ENCODE data around the gene SLC36A2. TPM values are rescaled to one million over a fixed set of nuclear protein-coding genes. Genes with fewer than 3 reads are reported as not detected.
A peak's percentile ranks its signal among the peaks of the same experiment; 100 is the strongest.
"Not testable (repeated sequence)": the region's sequence is repeated elsewhere in the genome, so short reads cannot be mapped to it uniquely, and the experiment has no call there.

The SLC36A2 gene
- total RNA-seq (0.04 TPM), polyA plus RNA-seq (ENCODE audit: insufficient read depth in 1 of 8, insufficient read length in 8 of 8, low replicate concordance in 1 of 8) (under 1 TPM in 3 of 8 donors, not detected in 5; 0.09 to 0.19 (median 0.15) TPM)
- long read RNA-seq, donor 1 = 0 reads
- long read RNA-seq, donor 2 = 0 reads
- long read RNA-seq, donor 3 = 0 reads
- long read RNA-seq, donor 4 = 0 reads
- long read RNA-seq, donor 5 = 0 reads
- long read RNA-seq, donor 6 = 0 reads
- long read RNA-seq, donor 7 = 0 reads
- long read RNA-seq, donor 8 = 0 reads
- long read RNA-seq, donor 9 = 0 reads
- long read RNA-seq, donor 10 = 0 reads
- long read RNA-seq, donor 11 = 0 reads

DNA sequence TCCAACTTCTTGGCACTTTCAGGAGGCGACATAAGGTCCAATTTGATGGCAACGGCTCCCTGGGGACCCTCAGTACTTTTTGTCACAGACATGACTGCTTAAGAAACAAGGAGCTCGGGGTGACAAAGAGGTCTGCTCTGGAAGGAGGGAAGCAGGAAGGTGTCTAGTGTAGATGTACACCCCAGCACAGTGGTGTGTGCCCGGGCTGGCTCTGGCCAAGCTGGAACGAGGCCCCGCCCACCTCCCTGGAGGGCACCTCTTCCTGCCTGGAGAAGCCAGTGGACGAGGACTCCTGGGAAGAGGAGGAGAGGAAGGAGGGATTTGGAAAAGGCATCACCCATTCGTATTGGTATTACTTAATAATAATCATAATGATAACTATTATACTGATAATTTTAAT lies at the start of gene SLC36A2:
Gene SLC36A2, minus strand, starts transcription at position 191 of the 400 bp plus-strand sequence. Its CDS starts 99 bp downstream, at position 92.
- DNase-seq = no peak
- H3K4me1 ChIP-seq (ENCODE audit: control insufficient read depth, insufficient read depth, low read length) = no peaks in the 10 kb centered on the region
- H3K9me3 ChIP-seq (replicated peaks; ENCODE audit: control insufficient read depth, low read depth, low read length) = no peaks in the 10 kb centered on the region
- no peak within 1 kb of the TSS for H3K4me3 ChIP-seq (ENCODE audit: low read length)
- no peak within 1 kb of the TSS for H3K27ac ChIP-seq (ENCODE audit: low read length)
- WGBS (ENCODE audit: insufficient coverage) = no CpG with 5 or more reads among the region's 8 CpGs
- peaks cover 12% of the 10 kb centered on the region for H3K27me3 ChIP-seq (ENCODE audit: control insufficient read depth, insufficient read depth, low read length)
- no peaks in the 10 kb centered on the region for H3K36me3 ChIP-seq (ENCODE audit: control insufficient read depth, insufficient read depth, low read length)

DNA sequence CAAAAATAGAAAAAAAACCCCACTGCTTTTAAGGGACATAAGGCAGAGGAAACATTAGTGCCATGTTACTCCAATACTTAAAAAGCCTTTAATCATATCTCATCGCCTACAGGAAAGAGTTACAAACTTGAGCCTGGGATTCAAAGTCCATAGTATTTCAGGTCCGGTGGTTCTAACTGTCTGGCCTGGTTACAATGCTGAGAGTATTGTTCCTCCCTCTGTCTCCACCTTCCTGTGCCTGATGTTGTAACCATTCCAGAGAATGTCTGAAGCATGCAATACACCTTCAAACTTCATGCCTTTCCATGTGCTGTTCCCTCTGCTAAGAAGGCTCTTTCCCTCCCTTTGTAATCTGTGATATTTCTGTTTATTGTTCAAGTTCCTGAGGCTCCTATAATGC lies 41.6 kb upstream of the SLC36A2 start:
- Histone ChIP-seq H3K27ac (ENCODE audit: low read length) (no peak overlapping the region), H3K36me3 (ENCODE audit: control insufficient read depth, insufficient read depth, low read length) (no peaks in the 10 kb centered on the region)
- WGBS (ENCODE audit: insufficient coverage) = 85% methylated on average over 2 of the region's 2 CpGs

DNA sequence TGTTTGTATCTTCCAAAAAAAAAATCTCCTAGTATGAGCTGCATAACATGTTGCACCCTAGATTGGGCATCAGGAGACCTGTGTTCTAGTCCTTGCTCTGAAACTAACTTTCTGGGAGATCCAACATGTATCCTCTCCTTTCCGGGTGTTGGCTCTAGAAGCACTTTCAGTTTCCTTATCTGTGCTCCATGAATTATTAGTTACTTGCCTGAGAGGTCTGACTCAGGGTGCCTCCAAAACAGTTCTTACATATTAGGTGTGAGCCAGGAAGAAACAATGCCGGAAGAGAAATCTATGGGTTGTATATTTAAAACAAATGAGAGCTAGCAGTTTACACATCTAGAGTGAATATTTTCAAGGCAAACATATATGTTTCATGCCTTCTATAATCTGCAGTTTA lies 36.7 kb upstream of the SLC36A2 start:
- peaks cover 3% of the 10 kb centered on the region for H3K27me3 ChIP-seq (ENCODE audit: control insufficient read depth, insufficient read depth, low read length)
- peaks cover 27% of the 10 kb centered on the region for H3K4me1 ChIP-seq (ENCODE audit: control insufficient read depth, insufficient read depth, low read length)
- H3K36me3 ChIP-seq (ENCODE audit: control insufficient read depth, insufficient read depth, low read length) = no peaks in the 10 kb centered on the region
- DNase-seq = no peak
- H3K9me3 ChIP-seq (replicated peaks; ENCODE audit: control insufficient read depth, low read depth, low read length) = no peaks in the 10 kb centered on the region
- H3K4me3 ChIP-seq (ENCODE audit: low read length) = no peak overlapping the region
- WGBS (ENCODE audit: insufficient coverage) = no CpG with 5 or more reads among the region's 2 CpGs
- H3K27ac ChIP-seq (ENCODE audit: low read length) = peak overlapping the region; percentile 29

More for the DNA sequence above, 41.6 kb upstream of the SLC36A2 start:
- no peak for DNase-seq
- no peaks in the 10 kb centered on the region for H3K9me3 ChIP-seq (replicated peaks; ENCODE audit: control insufficient read depth, low read depth, low read length)
- H3K4me3 ChIP-seq (ENCODE audit: low read length) = no peak overlapping the region
- H3K4me1 ChIP-seq (ENCODE audit: control insufficient read depth, insufficient read depth, low read length) = peaks cover 7% of the 10 kb centered on the region
- peaks cover 3% of the 10 kb centered on the region for H3K27me3 ChIP-seq (ENCODE audit: control insufficient read depth, insufficient read depth, low read length)

DNA sequence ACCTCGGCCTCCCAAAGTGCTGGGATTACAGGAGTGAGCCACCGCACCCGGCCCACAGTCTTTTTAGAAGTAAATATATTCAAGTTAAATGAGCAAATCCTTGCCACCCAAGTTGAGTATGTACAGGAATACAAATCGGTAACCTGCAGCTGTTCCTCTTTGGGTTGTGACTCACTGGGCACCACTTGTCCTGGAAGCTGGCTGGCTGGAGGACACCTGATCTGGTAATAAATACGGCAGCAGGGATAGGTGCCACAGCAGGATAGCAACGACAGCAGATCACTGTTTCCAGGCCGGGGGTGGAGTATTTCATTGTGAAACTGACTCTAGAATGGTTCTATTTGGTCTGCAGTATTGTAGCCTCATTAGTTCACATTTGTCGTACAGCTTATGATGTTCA lies 35.7 kb upstream of the SLC36A2 start:
- H3K27me3 ChIP-seq (ENCODE audit: control insufficient read depth, insufficient read depth, low read length) = peaks cover 3% of the 10 kb centered on the region
- peaks cover 27% of the 10 kb centered on the region for H3K4me1 ChIP-seq (ENCODE audit: control insufficient read depth, insufficient read depth, low read length)
- 50% methylated on average over 1 of the region's 8 CpGs for WGBS (ENCODE audit: insufficient coverage)
- peak overlapping the region; percentile 90 for H3K27ac ChIP-seq (ENCODE audit: low read length)
- peak; percentile 68 for DNase-seq
- H3K4me3 ChIP-seq (ENCODE audit: low read length) = no peak overlapping the region
- H3K36me3 ChIP-seq (ENCODE audit: control insufficient read depth, insufficient read depth, low read length) = no peaks in the 10 kb centered on the region
- H3K9me3 ChIP-seq (replicated peaks; ENCODE audit: control insufficient read depth, low read depth, low read length) = no peaks in the 10 kb centered on the region

DNA sequence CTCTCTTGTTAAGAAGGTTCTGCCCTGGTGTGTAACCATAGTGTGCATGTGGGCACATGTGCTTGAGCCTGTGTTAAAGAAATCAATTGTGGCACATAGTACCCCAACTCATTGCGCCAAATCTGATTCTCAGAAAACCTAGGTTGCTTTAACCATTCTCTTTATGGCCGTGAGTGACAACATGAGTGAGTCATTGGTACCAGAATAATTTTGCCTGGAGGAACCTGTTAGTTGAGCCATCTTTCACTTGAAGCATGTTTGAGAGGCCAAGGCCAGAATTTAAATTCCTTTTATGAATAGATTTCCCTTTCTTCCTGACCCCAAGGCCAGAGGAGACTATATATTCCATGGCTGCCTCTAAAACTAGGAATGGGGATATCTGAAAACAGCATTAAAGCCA lies 35.2 kb upstream of the SLC36A2 start:
- no peaks in the 10 kb centered on the region for H3K36me3 ChIP-seq (ENCODE audit: control insufficient read depth, insufficient read depth, low read length)
- no CpG with 5 or more reads among the region's 2 CpGs for WGBS (ENCODE audit: insufficient coverage)
- H3K27ac ChIP-seq (ENCODE audit: low read length) = peak overlapping the region; percentile 90
- DNase-seq = peak; percentile 15
- H3K4me3 ChIP-seq (ENCODE audit: low read length) = no peak overlapping the region
- H3K27me3 ChIP-seq (ENCODE audit: control insufficient read depth, insufficient read depth, low read length) = peaks cover 3% of the 10 kb centered on the region
- H3K4me1 ChIP-seq (ENCODE audit: control insufficient read depth, insufficient read depth, low read length) = peaks cover 27% of the 10 kb centered on the region
- no peaks in the 10 kb centered on the region for H3K9me3 ChIP-seq (replicated peaks; ENCODE audit: control insufficient read depth, low read depth, low read length)

DNA sequence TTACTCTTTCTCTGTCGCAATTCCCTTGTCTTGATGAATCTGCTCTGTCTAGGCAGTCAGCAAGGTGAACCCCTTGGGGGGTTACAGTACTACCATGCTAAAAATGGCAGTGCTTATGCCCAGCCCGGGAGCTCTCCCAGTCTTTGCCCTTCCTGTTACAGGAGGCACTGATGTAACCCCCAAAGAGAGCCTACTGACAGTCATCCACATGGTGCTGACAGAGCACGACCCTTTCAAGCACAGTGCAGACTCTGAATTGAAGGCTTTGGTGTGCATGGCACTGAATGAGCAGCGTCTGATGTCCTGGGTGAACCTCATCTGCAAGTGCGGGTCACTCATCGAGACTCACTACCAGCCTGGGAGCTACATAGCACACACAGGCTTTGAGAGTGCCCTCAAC lies 34.5 kb upstream of the SLC36A2 start:
- peak; percentile 11 for DNase-seq
- Histone ChIP-seq H3K27me3 (ENCODE audit: control insufficient read depth, insufficient read depth, low read length) (peaks cover under 1% of the 10 kb centered on the region), H3K9me3 (replicated peaks; ENCODE audit: control insufficient read depth, low read depth, low read length) (no peaks in the 10 kb centered on the region), H3K4me3 (ENCODE audit: low read length) (no peak overlapping the region), H3K27ac (ENCODE audit: low read length) (peak overlapping the region; percentile 42), H3K4me1 (ENCODE audit: control insufficient read depth, insufficient read depth, low read length) (peaks cover 27% of the 10 kb centered on the region), H3K36me3 (ENCODE audit: control insufficient read depth, insufficient read depth, low read length) (no peaks in the 10 kb centered on the region)
- 81% methylated on average over 6 of the region's 6 CpGs for WGBS (ENCODE audit: insufficient coverage)

DNA sequence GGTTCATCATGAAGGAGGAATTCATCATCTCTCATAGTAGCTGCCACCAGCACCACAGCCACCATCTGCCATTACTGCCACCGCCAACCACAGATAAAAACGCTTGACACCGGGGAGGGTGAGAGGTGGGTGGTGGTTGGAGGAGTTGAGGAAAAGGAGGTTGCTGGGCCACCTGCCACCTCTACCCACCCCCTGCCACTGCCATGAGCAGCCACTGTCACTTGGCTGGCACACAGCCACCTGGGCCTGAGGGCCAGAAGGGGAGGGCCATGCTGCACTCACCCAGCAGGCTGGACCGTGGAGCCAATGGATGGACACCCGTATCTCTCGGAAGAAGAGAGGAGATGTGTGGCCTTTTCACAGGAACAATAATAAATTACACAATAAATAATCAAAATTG lies 31.3 kb upstream of the SLC36A2 start:
- Histone ChIP-seq H3K27ac (ENCODE audit: low read length) (no peak overlapping the region), H3K4me1 (ENCODE audit: control insufficient read depth, insufficient read depth, low read length) (peaks cover 21% of the 10 kb centered on the region), H3K27me3 (ENCODE audit: control insufficient read depth, insufficient read depth, low read length) (no peaks in the 10 kb centered on the region), H3K4me3 (ENCODE audit: low read length) (no peak overlapping the region), H3K9me3 (replicated peaks; ENCODE audit: control insufficient read depth, low read depth, low read length) (peaks cover 2% of the 10 kb centered on the region), H3K36me3 (ENCODE audit: control insufficient read depth, insufficient read depth, low read length) (no peaks in the 10 kb centered on the region)
- no CpG with 5 or more reads among the region's 6 CpGs for WGBS (ENCODE audit: insufficient coverage)
- DNase-seq = no peak

DNA sequence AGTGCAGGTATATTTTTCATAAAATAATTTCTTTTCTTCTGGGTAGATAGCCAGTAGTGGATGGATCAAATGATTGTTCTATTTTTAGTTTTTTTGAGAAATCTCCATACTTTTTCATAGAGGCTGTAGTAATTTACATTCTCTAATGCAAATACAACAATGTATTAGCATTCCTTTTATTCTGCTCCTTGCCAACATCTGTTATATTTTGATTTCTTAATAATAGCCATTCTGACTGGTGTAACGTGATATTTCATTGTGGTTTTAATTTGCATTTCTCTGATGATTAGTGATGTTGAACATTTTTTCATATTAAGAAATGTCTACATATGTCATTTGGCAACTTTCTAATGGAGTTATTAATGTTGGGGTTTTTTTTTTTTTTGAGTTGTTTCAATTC lies 27.2 kb upstream of the SLC36A2 start:
- Histone ChIP-seq H3K27me3 (ENCODE audit: control insufficient read depth, insufficient read depth, low read length) (no peaks in the 10 kb centered on the region), H3K4me3 (ENCODE audit: low read length) (no peak overlapping the region), H3K4me1 (ENCODE audit: control insufficient read depth, insufficient read depth, low read length) (no peaks in the 10 kb centered on the region), H3K27ac (ENCODE audit: low read length) (no peak overlapping the region), H3K36me3 (ENCODE audit: control insufficient read depth, insufficient read depth, low read length) (no peaks in the 10 kb centered on the region), H3K9me3 (replicated peaks; ENCODE audit: control insufficient read depth, low read depth, low read length) (peaks cover 2% of the 10 kb centered on the region)
- DNase-seq = no peak
- WGBS (ENCODE audit: insufficient coverage) = no CpG with 5 or more reads among the region's 1 CpG

DNA sequence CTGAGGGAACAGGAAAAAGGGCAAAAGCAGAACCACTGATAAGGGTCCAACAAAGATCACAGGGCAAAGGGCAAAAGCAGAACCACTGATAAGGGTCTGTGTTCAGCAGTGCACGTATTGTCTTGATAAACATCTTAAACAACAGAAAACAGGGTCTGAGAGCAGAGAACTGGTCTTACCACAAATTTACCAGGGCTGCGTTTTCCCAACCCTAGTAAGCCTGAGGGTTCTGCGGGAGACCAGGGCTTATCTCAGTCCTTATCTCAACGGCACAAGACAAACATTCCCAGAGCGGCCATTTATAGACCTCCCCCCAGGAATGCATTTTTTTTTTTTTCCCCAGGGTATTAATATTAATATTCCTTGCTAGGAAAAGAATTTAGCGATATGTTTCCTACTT lies 19.7 kb upstream of the SLC36A2 start:
- 83% methylated on average over 1 of the region's 6 CpGs for WGBS (ENCODE audit: insufficient coverage)
- not testable (repeated sequence) for H3K27me3 ChIP-seq (ENCODE audit: control insufficient read depth, insufficient read depth, low read length); H3K36me3 ChIP-seq (ENCODE audit: control insufficient read depth, insufficient read depth, low read length); H3K27ac ChIP-seq (ENCODE audit: low read length); H3K4me1 ChIP-seq (ENCODE audit: control insufficient read depth, insufficient read depth, low read length); H3K4me3 ChIP-seq (ENCODE audit: low read length); DNase-seq
- peaks cover 20% of the 10 kb centered on the region for H3K9me3 ChIP-seq (replicated peaks; ENCODE audit: control insufficient read depth, low read depth, low read length)

DNA sequence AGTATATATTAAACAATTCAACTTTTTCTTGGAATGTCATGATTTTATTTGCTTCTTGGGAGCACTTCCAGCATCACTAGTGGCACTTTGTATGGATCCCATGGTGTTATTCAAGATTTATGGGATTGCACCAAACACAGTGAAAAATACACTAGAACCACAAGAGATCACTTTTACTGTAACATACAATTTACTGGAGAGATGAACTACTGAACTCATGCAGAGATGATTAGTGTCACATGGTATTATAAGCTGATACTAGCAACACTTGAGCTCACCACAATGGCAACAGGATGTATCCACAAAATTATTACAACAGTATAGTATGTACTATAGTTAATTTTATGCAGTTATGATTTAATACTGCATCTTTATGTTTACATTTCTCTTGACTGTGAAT lies 16.3 kb upstream of the SLC36A2 start:
- Histone ChIP-seq H3K27ac (ENCODE audit: low read length) (no peak overlapping the region), H3K9me3 (replicated peaks; ENCODE audit: control insufficient read depth, low read depth, low read length) (peaks cover 20% of the 10 kb centered on the region), H3K4me1 (ENCODE audit: control insufficient read depth, insufficient read depth, low read length) (no peaks in the 10 kb centered on the region), H3K27me3 (ENCODE audit: control insufficient read depth, insufficient read depth, low read length) (no peaks in the 10 kb centered on the region), H3K4me3 (ENCODE audit: low read length) (no peak overlapping the region), H3K36me3 (ENCODE audit: control insufficient read depth, insufficient read depth, low read length) (no peaks in the 10 kb centered on the region)
- DNase-seq = no peak

DNA sequence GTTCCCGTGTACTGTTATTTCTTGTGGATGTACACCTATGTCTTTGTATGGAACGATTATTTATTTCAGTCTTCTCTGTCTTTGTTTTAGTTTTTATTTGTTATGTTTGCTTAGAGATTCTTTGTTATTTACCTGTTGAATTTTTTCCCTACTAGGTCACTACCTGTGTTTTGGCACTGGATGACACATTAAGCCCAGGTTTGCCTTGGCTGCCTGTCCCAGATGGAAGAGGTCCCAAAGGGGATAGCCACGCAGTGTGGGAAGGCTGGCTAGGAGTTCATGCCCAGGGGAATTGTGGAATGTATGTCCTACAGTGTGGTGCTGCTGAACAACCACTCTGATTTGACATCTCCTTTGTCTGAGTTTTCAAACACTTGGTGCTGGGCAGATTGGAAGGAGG lies 15.6 kb upstream of the SLC36A2 start:
- Histone ChIP-seq H3K36me3 (ENCODE audit: control insufficient read depth, insufficient read depth, low read length) (no peaks in the 10 kb centered on the region), H3K9me3 (replicated peaks; ENCODE audit: control insufficient read depth, low read depth, low read length) (peaks cover 15% of the 10 kb centered on the region), H3K4me1 (ENCODE audit: control insufficient read depth, insufficient read depth, low read length) (no peaks in the 10 kb centered on the region), H3K27ac (ENCODE audit: low read length) (no peak overlapping the region), H3K4me3 (ENCODE audit: low read length) (no peak overlapping the region), H3K27me3 (ENCODE audit: control insufficient read depth, insufficient read depth, low read length) (no peaks in the 10 kb centered on the region)
- WGBS (ENCODE audit: insufficient coverage) = no CpG with 5 or more reads among the region's 3 CpGs
- no peak for DNase-seq

All from muscle of leg (tissue), 16 donors.